Colonic mucosa (tissue), 4 donors: ENCODE data around the gene GARS1. TPM values are rescaled to one million over a fixed set of nuclear protein-coding genes. Genes with fewer than 3 reads are reported as not detected.

Source experiments
- DNase-seq: peaks from one replicate; pipeline ENCODE4 v3.0.0-alpha.2; 2020
- H3K27ac ChIP-seq: fragments of 200-600 bp; one replicate; pipeline ENCODE4 v1.8.0; 2021
- H3K27me3 ChIP-seq: fragments of 200-600 bp; one replicate; pipeline ENCODE4 v1.8.0; 2021
- H3K36me3 ChIP-seq: fragments of 200-600 bp; one replicate; pipeline ENCODE4 v1.8.0; 2021
- H3K4me1 ChIP-seq: fragments of 200-600 bp; one replicate; pipeline ENCODE4 v1.8.0; 2021; ENCODE audit warnings: mild to moderate bottlenecking
- H3K4me3 ChIP-seq: fragments of 200-600 bp; one replicate; pipeline ENCODE4 v1.8.0; 2021
- H3K9ac ChIP-seq, 2 donors: one replicate each; pipeline ENCODE4 v1.7.0; 2013; ENCODE audit warnings: control low read depth in 2 of 2, low read depth in 2 of 2, low read length in 2 of 2
- H3K9me3 ChIP-seq: fragments of 200-600 bp; one replicate; pipeline ENCODE4 v1.8.0; 2021
- CTCF ChIP-seq: fragments of 200-600 bp; IDR thresholded peaks from one replicate; pipeline ENCODE4 v1.8.0; 2022; ENCODE audit warnings: antibody characterized with exemption, mild to moderate bottlenecking
- intact Hi-C: fragments of 100-400 bp; cut with DNase I; formaldehyde crosslinking; loops from one replicate; pipeline ENCODE4 v1.14.1; 2022
- total RNA-seq, 2 donors: library from RNA; stranded (reverse); fragmentation: NEBNext Ultra II Directional in 1 of 2; extraction: Animal tissue kit (Norgen Biotek cat#: 25700) in 1 of 2; gene quantifications; one replicate each; pipeline ENCODE4 v1.2.1, GENCODE V29; 2021
- donor health status: healthy.
- donor health status: DM: no; HTN: no; CAD: no.
- donor health status: DM: no; HTN: no; CAD: no.

The GARS1 gene
- total RNA-seq, 2 donors from 2014 or later, result 90.9 to 144 TPM

- TF ChIP-seq CTCF, result no peak
- H3K9me3 ChIP-seq, result no peaks in the 10 kb centered on the region
- DNase-seq, result no peak
- no peaks in the 10 kb centered on the region for H3K36me3 ChIP-seq
- no peak overlapping the region for H3K27ac ChIP-seq
- no peak overlapping the region for H3K4me3 ChIP-seq
- intact Hi-C loops, result no loop called here
- no peaks in the 10 kb centered on the region for H3K4me1 ChIP-seq
- no peaks in the 10 kb centered on the region for H3K27me3 ChIP-seq
- H3K9ac ChIP-seq, result no peak overlapping the region
These were observed 55.7 kb downstream of the GARS1 start for GRCh38 chr7:30650421-30650808.

- Histone ChIP-seq H3K36me3 (no peaks in the 10 kb centered on the region), H3K9me3 (no peaks in the 10 kb centered on the region), H3K27ac (no peak overlapping the region), H3K4me1 (no peaks in the 10 kb centered on the region), H3K9ac (no peak overlapping the region), H3K4me3 (no peak overlapping the region), H3K27me3 (no peaks in the 10 kb centered on the region)
- TF ChIP-seq CTCF, result no peak
- DNase-seq, result no peak
- intact Hi-C loops, result no loop called here
These were observed 57.5 kb downstream of the GARS1 start for GRCh38 chr7:30652132-30652531.

GRCh38 chr7:30652698-30653641, 58.3 kb downstream of the GARS1 start:
- no peak overlapping the region for H3K27ac ChIP-seq
- no peaks in the 10 kb centered on the region for H3K4me1 ChIP-seq
- DNase-seq, result no peak
- no peak overlapping the region for H3K9ac ChIP-seq
- no peaks in the 10 kb centered on the region for H3K36me3 ChIP-seq
- intact Hi-C loops, result no loop called here
- no peaks in the 10 kb centered on the region for H3K9me3 ChIP-seq
- TF ChIP-seq CTCF, result no peak
- H3K27me3 ChIP-seq, result no peaks in the 10 kb centered on the region
- no peak overlapping the region for H3K4me3 ChIP-seq

GRCh38 chr7:30654296-30655090, 59.8 kb downstream of the GARS1 start:
- no peaks in the 10 kb centered on the region for H3K4me1 ChIP-seq
- H3K27me3 ChIP-seq, result no peaks in the 10 kb centered on the region
- no peak overlapping the region for H3K27ac ChIP-seq
- no peak overlapping the region for H3K9ac ChIP-seq
- no peaks in the 10 kb centered on the region for H3K9me3 ChIP-seq
- DNase-seq, result no peak
- intact Hi-C loops, result no loop called here
- TF ChIP-seq CTCF, result no peak
- no peaks in the 10 kb centered on the region for H3K36me3 ChIP-seq
- no peak overlapping the region for H3K4me3 ChIP-seq

GRCh38 chr7:30655096-30655970, 60.7 kb downstream of the GARS1 start:
- no peak overlapping the region for H3K9ac ChIP-seq
- intact Hi-C loops, result no loop called here
- no peaks in the 10 kb centered on the region for H3K27me3 ChIP-seq
- no peaks in the 10 kb centered on the region for H3K9me3 ChIP-seq
- TF ChIP-seq CTCF, result no peak
- no peak overlapping the region for H3K27ac ChIP-seq
- no peaks in the 10 kb centered on the region for H3K36me3 ChIP-seq
- no peak overlapping the region for H3K4me3 ChIP-seq
- DNase-seq, result no peak
- H3K4me1 ChIP-seq, result no peaks in the 10 kb centered on the region
